Activated T-helper 1 cell treated with anti-CD3 and anti-CD28 coated beads, Interleukin-12 subunit alpha, Interleukin-12 subunit beta, Interleukin-2, Interleukin-4 antibody, amounts not matched to agents 30 ng/mL and 10 ng/mL and 1 ng/mL, durations not matched to agents 14 hours and 24 hours and 36 hours (primary cell): Measurements from ENCODE around the gene AKNA. TPM values are rescaled to one million over a fixed set of nuclear protein-coding genes. Genes with fewer than 3 reads are reported as not detected.
"Not testable (repeated sequence)": the region's sequence is repeated elsewhere in the genome, so short reads cannot be mapped to it uniquely, and the experiment has no call there.

Experiments
- DNase-seq: peaks from one replicate; pipeline ENCODE4 v3.0.0; 2021; ENCODE audit warnings: low spot score
- H3K27ac Mint-ChIP-seq: one replicate; pipeline ENCODE4 v1.8.0; 2021; ENCODE audit warnings: mild to moderate bottlenecking, mixed read lengths
- H3K27me3 Mint-ChIP-seq: one replicate; pipeline ENCODE4 v1.8.0; 2022; ENCODE audit warnings: mild to moderate bottlenecking, moderate library complexity, mixed read lengths; ENCODE audit not compliant: insufficient read depth
- H3K36me3 Mint-ChIP-seq: one replicate; pipeline ENCODE4 v1.8.0; 2021; ENCODE audit warnings: low read depth, mixed read lengths
- H3K4me1 Mint-ChIP-seq: one replicate; pipeline ENCODE4 v1.8.0; 2021; ENCODE audit warnings: low read depth, mixed read lengths
- H3K4me3 Mint-ChIP-seq: one replicate; pipeline ENCODE4 v1.8.0; 2021; ENCODE audit warnings: mild to moderate bottlenecking, moderate library complexity, mixed read lengths
- H3K9me3 Mint-ChIP-seq: one replicate; pipeline ENCODE4 v1.8.0; 2021; ENCODE audit warnings: mixed read lengths
- intact Hi-C: fragments of 100-400 bp; cut with micrococcal nuclease; formaldehyde crosslinking; loops from one replicate; pipeline ENCODE4 v1.15.1; 2024
- total RNA-seq: library from RNA; stranded (reverse); gene quantifications from 2 replicates; pipeline ENCODE4 v1.2.3, GENCODE V29; 2022

AKNA gene
- total RNA-seq, 1 donor from 2014 or later: 178 TPM

GRCh38 chr9:114321759-114322158 lies 66.0 kb downstream of the AKNA start:
- no peak overlapping the region for H3K4me3 Mint-ChIP-seq
- DNase-seq: no peak
- H3K9me3 Mint-ChIP-seq: no peaks in the 10 kb centered on the region
- peaks cover 3% of the 10 kb centered on the region for H3K27me3 Mint-ChIP-seq
- no peak overlapping the region for H3K27ac Mint-ChIP-seq
- H3K36me3 Mint-ChIP-seq: no peaks in the 10 kb centered on the region
- intact Hi-C loops: no loop called here
- peaks cover 5% of the 10 kb centered on the region for H3K4me1 Mint-ChIP-seq

DNA sequence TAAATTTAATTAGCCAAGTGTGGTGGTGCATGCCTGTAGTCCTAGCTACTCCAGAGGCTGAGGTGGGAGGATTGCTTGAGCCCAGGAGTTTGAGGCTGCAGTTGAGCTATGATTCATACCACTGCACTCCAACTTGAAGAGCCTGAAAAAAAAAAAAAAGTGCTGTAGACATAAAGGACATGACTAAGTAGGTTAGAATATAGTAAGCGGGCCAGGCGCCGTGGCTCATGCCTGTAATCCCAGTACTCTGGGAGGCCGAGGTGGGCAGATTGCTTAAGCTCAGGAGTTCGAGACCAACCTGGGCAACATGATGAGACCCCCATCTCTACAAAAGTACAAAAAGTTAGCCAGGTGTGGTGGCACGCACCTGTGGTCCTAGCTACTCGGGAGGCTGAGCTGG lies 67.1 kb downstream of the AKNA start:
- DNase-seq, H3K27ac Mint-ChIP-seq, intact Hi-C loops: not testable (repeated sequence)

DNA sequence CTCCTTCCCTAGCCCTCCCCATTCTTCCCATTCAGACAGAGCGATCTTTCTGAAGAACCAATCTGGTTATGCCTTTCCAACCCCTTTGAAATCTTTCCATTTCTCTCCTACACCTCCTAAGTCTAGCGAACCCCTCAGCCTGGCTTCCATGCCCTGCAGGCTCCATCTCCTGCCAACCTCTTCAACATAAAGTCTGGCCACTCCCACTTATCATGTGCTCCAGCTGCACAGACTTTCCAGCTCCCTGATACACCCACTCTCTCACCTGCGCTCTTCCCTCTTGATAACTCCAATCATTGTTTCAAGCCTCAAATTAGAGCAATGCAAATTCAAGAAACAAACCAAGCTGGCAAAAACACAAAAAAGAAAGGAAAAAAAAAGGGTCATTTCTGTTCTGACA lies 68.6 kb downstream of the AKNA start:
- Mint-ChIP-seq H3K27me3 (peaks cover 3% of the 10 kb centered on the region), H3K4me3 (no peak overlapping the region), H3K27ac (no peak overlapping the region)

More for the DNA sequence above, 67.1 kb downstream of the AKNA start:
- not testable (repeated sequence) for H3K27me3 Mint-ChIP-seq, H3K4me3 Mint-ChIP-seq, H3K9me3 Mint-ChIP-seq, H3K36me3 Mint-ChIP-seq, H3K4me1 Mint-ChIP-seq

GRCh38 chr9:114318416-114318815 lies 69.4 kb downstream of the AKNA start:
- H3K36me3 Mint-ChIP-seq: no peaks in the 10 kb centered on the region
- no peak overlapping the region for H3K4me3 Mint-ChIP-seq
- H3K4me1 Mint-ChIP-seq: peaks cover 5% of the 10 kb centered on the region
- DNase-seq: no peak
- peaks cover 3% of the 10 kb centered on the region for H3K27me3 Mint-ChIP-seq
- no peaks in the 10 kb centered on the region for H3K9me3 Mint-ChIP-seq
- no peak overlapping the region for H3K27ac Mint-ChIP-seq
- intact Hi-C loops: no loop called here

More for the DNA sequence above, 68.6 kb downstream of the AKNA start:
- Mint-ChIP-seq H3K36me3 (no peaks in the 10 kb centered on the region), H3K4me1 (peaks cover 5% of the 10 kb centered on the region), H3K9me3 (no peaks in the 10 kb centered on the region)
- intact Hi-C loops: no loop called here
- DNase-seq: no peak

DNA sequence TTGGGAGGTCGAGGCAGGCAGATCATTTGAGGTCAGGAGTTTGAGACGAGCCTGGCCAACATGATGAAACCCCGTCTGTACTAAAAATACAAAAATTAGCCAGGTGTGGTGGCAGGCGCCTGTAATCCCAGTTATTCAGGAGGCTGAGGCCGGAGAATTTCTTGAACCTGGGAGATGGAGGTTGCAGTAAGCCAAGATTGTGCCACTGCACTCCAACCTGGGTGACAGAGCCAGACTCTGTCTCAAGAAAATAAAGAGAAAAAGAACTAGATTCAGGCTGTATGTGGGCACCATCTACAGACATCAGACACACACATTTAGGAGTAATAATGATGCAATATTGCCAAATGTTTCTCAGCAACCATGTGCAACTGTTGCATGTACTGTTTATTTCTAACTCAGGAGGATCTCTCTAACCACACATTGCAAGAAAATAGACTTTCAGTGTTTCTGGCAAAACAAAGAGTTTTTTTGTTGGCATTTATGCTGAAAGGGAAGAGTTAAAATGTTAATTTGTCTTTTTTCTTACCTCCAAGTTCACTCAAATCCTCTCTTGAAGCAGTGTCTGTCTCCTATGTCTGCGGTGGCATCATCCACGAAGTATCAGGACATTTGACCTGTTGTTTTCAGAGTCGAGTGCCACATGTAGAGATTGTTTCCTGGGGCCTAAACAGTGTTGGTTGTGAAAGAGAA lies 70.0 kb downstream of the AKNA start:
- no peak for DNase-seq
- Mint-ChIP-seq H3K36me3 (no peaks in the 10 kb centered on the region), H3K9me3 (no peaks in the 10 kb centered on the region), H3K27ac (no peak overlapping the region), H3K4me3 (no peak overlapping the region), H3K4me1 (peaks cover 5% of the 10 kb centered on the region), H3K27me3 (peaks cover 3% of the 10 kb centered on the region)
- intact Hi-C loops: no loop called here

DNA sequence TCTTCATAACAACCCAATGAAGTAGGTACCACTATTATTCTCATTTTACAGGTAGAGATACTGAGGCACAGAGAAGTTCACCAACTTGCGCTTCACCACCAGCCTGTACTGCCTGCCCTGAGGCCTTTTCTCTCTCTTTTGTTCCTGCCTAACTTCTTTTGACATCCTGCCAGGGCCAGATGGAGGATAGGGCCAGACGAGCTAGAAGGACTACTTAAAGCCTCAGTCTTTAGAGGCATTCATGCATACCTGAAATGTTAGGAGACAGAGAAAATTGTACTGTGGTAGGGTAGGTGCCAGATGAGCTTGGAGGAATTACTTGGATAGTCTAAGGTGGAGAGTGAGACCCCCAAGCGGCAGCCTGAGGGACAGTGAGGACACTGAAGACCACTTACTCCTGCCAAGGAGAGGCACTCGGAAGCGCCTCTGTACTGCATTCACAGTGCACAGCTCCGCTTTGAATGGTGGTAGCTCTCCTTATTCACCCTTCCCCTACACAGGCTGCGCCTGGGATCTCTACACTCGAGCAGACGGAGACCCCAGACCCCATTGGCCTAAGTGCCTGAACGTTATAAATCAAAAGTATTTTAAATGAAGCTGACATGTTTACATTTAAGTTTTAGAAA lies 71.1 kb downstream of the AKNA start:
- H3K27ac Mint-ChIP-seq: no peak overlapping the region
- peaks cover 5% of the 10 kb centered on the region for H3K27me3 Mint-ChIP-seq
- H3K4me3 Mint-ChIP-seq: no peak overlapping the region
- peaks cover 5% of the 10 kb centered on the region for H3K4me1 Mint-ChIP-seq
- H3K36me3 Mint-ChIP-seq: no peaks in the 10 kb centered on the region
- intact Hi-C loops: no loop called here
- DNase-seq: no peak
- no peaks in the 10 kb centered on the region for H3K9me3 Mint-ChIP-seq

DNA sequence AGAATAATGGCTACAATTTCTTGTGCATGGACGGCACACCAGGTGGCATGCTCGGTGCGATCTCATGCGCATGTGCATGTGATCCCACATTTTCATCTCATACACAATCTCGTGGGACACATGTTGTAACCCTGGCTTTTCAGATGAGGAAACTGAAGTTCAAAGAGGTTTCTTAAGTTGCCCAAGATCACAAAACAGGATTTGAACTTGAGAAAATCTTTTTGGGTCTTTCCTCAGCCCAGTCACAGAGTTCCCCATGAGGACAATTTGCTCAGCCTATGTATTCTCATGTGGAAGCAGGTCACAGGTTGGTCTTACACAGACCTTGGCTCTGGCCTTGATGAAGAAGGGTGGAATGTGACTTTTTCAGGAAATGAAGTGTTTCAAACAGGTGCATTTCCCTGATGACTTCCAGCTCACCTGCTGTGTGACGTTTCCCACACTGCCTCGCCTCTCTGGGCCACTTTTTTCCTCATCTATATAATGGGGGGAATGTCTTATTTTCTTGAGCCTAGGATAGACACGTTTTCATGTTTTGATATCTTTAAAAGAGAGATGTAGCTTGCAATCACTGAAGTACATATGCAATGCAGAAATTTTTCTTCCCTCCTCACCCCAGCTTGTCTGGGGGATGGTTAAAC lies 71.9 kb downstream of the AKNA start:
- intact Hi-C loops: no loop called here
- Mint-ChIP-seq H3K9me3 (no peaks in the 10 kb centered on the region), H3K27ac (no peak overlapping the region), H3K4me3 (no peak overlapping the region), H3K36me3 (no peaks in the 10 kb centered on the region), H3K4me1 (peaks cover 5% of the 10 kb centered on the region), H3K27me3 (peaks cover 3% of the 10 kb centered on the region)
- DNase-seq: no peak

DNA sequence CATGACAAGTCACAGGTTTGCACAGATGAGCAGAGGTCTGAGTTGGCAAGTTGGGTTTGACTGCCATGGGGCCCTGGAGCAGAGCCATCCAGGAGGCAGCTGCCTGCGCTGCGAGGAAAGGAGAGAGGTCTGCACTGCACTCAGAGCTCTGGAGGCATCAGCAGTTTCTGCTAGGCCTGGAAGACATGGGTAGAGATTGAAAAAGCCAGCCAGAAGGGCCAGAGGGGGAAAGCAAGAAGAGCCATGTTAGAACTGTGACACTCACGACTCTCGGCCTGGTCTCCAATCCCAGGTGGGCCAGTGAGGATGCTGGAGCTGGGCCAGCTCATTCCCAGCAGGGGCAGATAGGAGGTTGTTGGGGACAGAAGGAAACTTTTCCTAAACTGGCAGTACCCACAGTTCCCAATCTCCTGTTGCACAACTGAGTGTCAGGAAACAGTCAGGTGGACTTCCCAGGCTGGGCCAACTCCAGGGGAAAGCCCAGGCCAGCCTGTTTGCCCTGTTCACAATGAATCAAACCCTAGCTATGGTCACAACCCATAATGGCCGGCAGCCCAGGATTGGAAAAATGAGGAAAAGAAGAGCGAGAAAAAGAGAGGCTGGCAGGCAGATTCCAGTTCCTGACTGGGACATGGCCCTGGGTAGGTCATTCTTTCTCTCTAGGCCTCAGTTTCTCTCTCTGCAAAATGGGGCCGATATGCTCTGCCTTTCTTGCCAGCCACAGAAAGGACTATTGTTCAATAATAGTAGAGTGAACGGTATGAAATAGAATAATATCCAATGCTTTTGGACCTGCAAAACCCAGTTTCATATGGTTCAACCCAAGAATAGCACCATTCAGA lies 72.7 kb downstream of the AKNA start:
- Mint-ChIP-seq H3K9me3 (no peaks in the 10 kb centered on the region), H3K4me3 (no peak overlapping the region), H3K36me3 (no peaks in the 10 kb centered on the region), H3K4me1 (peaks cover 5% of the 10 kb centered on the region), H3K27me3 (peaks cover 2% of the 10 kb centered on the region), H3K27ac (no peak overlapping the region)
- no peak for DNase-seq
- intact Hi-C loops: no loop called here

DNA sequence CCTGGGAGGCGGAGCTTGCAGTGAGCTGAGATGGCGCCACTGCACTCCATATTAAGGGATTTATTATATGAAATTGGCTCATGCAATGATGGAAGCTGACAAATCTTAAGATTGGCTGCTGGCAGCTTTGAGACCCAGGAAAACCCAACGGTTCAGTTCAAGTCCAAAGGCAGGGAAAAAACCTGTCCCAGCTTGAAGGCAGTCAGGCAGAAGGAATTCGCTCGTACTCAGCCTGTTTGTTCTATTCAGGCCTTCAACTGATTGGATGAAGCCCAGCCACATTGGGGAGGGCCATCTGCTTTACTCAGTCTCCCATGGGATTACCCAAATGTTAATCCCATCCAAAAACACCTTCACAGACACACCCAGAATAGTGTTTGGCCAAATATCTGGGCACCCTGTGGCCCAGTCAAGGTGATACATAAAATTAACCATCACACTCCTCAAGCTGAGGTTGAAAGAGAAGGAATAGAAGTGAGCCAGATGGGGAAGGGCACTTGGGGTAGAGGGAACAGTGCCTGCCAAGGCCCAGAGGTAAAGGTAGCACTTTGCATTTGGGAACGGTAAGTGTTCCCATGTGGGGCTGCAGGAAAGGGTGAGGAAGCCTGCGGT lies 73.4 kb downstream of the AKNA start:
- no peaks in the 10 kb centered on the region for H3K36me3 Mint-ChIP-seq
- no peak overlapping the region for H3K27ac Mint-ChIP-seq
- H3K4me3 Mint-ChIP-seq: no peak overlapping the region
- H3K27me3 Mint-ChIP-seq: peaks cover 2% of the 10 kb centered on the region
- no peak for DNase-seq
- intact Hi-C loops: no loop called here
- peaks cover 5% of the 10 kb centered on the region for H3K4me1 Mint-ChIP-seq
- H3K9me3 Mint-ChIP-seq: no peaks in the 10 kb centered on the region

- H3K27me3 Mint-ChIP-seq: peaks cover 2% of the 10 kb centered on the region
- DNase-seq: no peak
- H3K4me3 Mint-ChIP-seq: no peak overlapping the region
- H3K9me3 Mint-ChIP-seq: no peaks in the 10 kb centered on the region
- intact Hi-C loops: no loop called here
- no peaks in the 10 kb centered on the region for H3K36me3 Mint-ChIP-seq
- H3K27ac Mint-ChIP-seq: no peak overlapping the region
- peaks cover 5% of the 10 kb centered on the region for H3K4me1 Mint-ChIP-seq
These were observed 74.6 kb downstream of the AKNA start for GRCh38 chr9:114313186-114313585.

DNA sequence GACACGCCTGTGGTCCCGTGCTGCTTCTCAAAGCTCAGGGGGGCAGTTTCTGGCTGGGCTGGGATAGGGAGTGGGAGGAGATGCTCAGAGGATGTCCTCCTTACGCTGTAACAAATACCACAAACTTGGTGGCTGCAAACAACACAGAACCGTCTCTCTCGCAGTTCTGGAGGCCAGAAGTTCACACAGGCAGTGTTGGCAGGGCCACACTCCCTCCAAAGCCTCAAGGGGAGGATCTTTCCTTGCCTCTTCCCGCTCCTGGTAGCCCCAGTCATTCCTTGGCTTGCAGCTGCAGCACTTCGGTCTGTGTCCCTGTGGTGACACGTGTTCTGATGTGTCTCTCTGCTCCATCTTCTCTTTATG lies 75.3 kb downstream of the AKNA start:
- DNase-seq: no peak
- H3K27ac Mint-ChIP-seq: no peak overlapping the region
- peaks cover 2% of the 10 kb centered on the region for H3K27me3 Mint-ChIP-seq
- no peaks in the 10 kb centered on the region for H3K36me3 Mint-ChIP-seq
- intact Hi-C loops: no loop called here
- H3K4me3 Mint-ChIP-seq: no peak overlapping the region
- no peaks in the 10 kb centered on the region for H3K4me1 Mint-ChIP-seq
- H3K9me3 Mint-ChIP-seq: no peaks in the 10 kb centered on the region

DNA sequence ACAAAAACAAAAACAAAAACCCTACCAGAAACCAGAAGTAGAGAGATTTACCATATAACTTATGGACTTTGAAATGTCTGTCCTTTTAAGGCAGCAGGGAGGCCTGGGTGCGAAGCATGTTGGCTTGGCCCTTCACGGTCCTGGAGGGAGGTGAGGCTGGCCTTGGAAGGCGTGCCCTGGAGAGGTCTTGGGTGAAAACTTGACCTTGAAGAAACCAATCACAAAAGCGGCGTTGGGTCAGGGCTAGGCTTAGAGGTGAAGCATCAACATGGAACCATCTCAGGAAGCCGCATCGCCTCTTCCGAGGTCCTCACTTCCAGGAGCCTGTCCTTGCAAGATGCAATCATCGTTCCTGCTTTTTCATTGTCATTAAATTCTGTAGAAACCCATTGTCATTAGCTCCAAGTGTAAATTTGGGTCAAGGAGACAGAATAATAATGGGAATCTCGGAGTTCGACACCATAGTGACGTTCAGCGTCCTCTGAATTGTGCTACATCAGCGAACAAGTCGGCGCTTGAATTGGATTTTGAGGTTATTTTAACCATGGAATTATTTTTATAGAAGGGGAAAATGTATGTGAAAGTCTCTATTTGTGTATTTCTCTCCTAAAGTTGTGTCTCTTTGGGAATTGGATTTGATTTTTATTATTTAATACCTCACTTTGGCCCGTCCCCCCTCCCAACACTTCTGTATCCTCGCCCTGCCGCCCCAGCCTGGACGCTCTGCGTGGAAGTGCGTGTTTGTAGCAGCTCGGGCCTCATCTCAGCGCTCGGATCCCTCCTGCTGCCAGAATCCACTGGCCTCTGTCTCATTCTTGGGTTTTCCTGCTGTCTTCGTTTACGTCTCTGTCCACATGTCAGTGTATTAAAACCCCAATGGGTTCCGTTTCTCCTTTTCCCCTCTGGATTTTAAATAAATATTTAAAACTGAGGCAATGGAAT lies 75.9 kb downstream of the AKNA start:
- no peaks in the 10 kb centered on the region for H3K9me3 Mint-ChIP-seq
- no peak for DNase-seq
- no peak overlapping the region for H3K4me3 Mint-ChIP-seq
- H3K27me3 Mint-ChIP-seq: peaks cover 2% of the 10 kb centered on the region
- no peak overlapping the region for H3K27ac Mint-ChIP-seq
- H3K36me3 Mint-ChIP-seq: no peaks in the 10 kb centered on the region
- intact Hi-C loops: no loop called here
- no peaks in the 10 kb centered on the region for H3K4me1 Mint-ChIP-seq
